GM19455 (cell line): ENCODE data around the gene ADGRD1.

Experiments
- ATAC-seq: cut with Tn5 transposase; IDR thresholded peaks from one replicate; pipeline ENCODE4 v1.9.1; 2021; ENCODE audit not compliant: unreplicated experiment

ADGRD1 gene

GRCh38 chr12:131005161-131006035 lies 51.7 kb downstream of the ADGRD1 start:
- no peak for ATAC-seq

- no peak for ATAC-seq
Observed at GRCh38 chr12:131006036-131006735, 52.5 kb downstream of the ADGRD1 start.

- no peak for ATAC-seq
Observed at GRCh38 chr12:131007031-131007739, 53.5 kb downstream of the ADGRD1 start.

- no peak for ATAC-seq
Observed at GRCh38 chr12:131007740-131008117, 54.0 kb downstream of the ADGRD1 start.

GRCh38 chr12:131008131-131008912 lies 54.6 kb downstream of the ADGRD1 start:
- no peak for ATAC-seq

GRCh38 chr12:131008913-131009270 lies 55.2 kb downstream of the ADGRD1 start:
- ATAC-seq, result no peak

GRCh38 chr12:131009595-131010395 lies 56.1 kb downstream of the ADGRD1 start:
- ATAC-seq, result no peak

GRCh38 chr12:131010396-131011131 lies 56.9 kb downstream of the ADGRD1 start:
- no peak for ATAC-seq

- ATAC-seq, result no peak
Observed at GRCh38 chr12:131011165-131012079, 57.7 kb downstream of the ADGRD1 start.

- ATAC-seq, result no peak
Observed at GRCh38 chr12:131012279-131013069, 58.8 kb downstream of the ADGRD1 start.

- no peak for ATAC-seq
Observed at GRCh38 chr12:131013118-131013517, 59.4 kb downstream of the ADGRD1 start.

- no peak for ATAC-seq
Observed at GRCh38 chr12:131014343-131014742, 60.6 kb downstream of the ADGRD1 start.

- no peak for ATAC-seq
Observed at GRCh38 chr12:131015581-131016337, 62.1 kb downstream of the ADGRD1 start.

GRCh38 chr12:131017477-131017991 lies 63.8 kb downstream of the ADGRD1 start:
- ATAC-seq, result no peak

GRCh38 chr12:131018019-131018620 lies 64.4 kb downstream of the ADGRD1 start:
- no peak for ATAC-seq

GRCh38 chr12:131018808-131019397 lies 65.2 kb downstream of the ADGRD1 start:
- ATAC-seq, result no peak
